Hematopoietic multipotent progenitor cell treated with erythropoietin and hydrocortisone succinate and interleukin-3 and kit ligand, for 6 days (in vitro differentiated cells): ENCODE measurements around the gene SARDH.

Experiments used
- DNase-seq: peaks from one replicate; pipeline ENCODE4 v3.0.0-alpha.2; 2015

SARDH gene

DNA sequence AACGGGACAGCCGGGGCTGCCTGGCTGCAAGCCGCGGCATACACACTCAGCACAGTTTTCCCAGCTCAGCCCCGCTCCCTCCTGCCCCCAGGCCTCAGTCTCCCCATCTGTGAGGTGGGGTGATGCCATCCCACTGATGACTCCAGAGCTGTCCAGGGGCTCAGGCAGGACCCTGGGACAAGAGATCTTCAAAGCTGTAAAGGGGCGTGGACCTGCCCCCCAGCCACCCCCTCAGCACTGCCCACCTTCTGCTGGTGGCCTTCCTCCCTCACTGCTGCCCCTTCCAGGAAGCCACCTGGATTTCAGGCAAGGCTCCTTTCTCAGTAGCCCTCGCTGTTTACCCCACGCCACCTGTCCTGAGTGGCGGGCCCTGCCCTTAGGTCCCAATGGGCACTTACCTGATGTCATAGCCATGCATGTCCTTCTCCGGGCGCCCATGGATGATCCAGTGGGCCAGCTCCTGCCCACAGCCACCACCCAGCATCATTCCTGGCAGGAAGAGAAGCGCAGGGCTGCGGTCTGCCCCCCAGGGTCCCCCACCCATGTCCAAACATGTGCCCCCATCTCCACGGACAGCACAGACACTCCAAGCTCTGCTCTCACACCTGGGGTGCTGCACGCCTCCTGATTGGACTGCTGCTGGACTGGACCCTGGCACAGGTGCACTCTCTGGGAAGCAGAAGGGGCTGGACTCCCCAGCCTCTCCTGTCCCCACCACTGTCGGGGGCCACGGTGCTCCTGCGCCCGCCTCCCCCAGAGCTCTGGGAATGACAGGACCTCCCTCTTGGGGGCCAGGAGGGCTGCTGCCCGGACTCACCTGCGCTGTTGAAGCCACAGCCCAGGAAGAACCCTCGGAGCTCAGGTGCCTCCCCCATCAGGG lies 25.7 kb downstream of the SARDH start:
- DNase-seq, result no peak

DNA sequence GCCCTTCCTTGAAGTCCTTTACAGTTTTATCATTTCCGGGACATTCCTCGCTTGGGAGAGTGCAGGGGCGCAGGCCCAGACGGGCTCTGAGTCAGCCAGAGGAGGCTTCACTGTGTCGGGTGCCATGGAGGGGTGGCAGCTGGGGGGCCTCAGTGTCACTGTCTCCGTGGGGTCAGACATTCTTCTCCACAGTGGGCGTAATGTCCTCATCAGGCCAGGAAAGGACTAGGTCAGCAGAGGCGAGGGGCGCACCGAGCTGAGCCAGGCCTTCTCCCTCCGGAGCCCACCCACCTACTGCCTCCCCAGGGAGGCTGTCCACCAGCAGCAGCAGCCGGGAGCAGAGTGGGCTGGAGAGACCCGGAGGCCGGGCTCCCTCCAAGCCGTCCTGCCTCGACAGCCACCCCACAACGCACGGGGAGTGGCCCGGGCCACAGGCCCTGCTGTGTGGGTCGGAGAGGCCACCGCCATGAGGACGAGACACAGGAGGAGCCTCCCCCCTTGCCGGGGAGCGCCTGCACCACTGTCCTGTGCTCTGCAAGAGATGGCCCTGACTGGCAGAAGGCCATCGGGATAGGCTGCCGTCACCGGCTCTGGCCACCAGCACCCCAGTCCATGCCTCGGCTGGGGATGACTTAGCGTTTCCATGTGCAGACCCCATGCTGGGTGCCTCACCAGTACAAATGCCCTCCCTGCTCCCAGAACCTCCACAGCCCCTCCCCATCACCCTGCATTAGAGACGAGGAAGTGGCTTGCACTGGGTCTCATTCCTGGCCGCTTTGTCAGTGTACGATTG lies 26.5 kb downstream of the SARDH start:
- no peak for DNase-seq

DNA sequence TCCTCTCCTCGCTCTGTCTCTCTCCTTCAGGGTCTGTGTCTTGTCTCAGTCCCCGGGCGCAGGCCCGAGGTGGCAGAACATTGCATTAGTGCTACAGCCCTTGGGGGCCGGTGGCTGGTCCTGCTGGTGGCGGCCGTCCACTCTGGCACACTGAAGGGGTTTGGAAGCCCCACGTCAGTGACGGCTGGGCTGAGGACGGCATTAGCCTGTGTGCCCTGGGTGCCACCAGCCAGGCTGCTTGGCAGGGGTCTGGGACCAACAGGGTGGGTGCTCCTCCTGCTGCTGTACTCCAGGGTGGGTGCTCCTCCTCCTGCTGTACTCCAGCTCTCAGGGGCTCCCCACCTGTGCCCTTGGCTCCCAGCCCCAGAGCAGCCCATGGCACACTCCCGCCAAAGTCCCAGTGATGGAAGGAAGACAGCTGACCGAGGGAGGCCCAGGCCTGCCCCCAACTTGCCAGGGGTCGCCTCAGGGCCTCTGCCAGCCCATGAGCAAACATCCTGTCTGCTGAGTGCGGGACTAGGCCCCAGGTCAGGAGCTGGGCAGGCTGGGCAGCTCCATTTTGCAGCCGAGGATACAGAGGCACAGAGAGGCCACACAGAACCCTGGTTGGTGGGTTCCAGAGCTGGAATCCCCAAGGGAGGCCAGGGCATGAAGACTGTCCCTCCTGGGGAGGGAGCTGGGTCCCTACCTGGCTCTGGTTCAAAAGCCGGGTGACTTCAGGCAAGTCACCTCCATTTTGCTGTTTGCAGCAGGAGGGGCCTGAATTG lies 27.3 kb downstream of the SARDH start:
- DNase-seq, result no peak

GRCh38 chr9:133709691-133710571 lies 28.2 kb downstream of the SARDH start:
- no peak for DNase-seq

DNA sequence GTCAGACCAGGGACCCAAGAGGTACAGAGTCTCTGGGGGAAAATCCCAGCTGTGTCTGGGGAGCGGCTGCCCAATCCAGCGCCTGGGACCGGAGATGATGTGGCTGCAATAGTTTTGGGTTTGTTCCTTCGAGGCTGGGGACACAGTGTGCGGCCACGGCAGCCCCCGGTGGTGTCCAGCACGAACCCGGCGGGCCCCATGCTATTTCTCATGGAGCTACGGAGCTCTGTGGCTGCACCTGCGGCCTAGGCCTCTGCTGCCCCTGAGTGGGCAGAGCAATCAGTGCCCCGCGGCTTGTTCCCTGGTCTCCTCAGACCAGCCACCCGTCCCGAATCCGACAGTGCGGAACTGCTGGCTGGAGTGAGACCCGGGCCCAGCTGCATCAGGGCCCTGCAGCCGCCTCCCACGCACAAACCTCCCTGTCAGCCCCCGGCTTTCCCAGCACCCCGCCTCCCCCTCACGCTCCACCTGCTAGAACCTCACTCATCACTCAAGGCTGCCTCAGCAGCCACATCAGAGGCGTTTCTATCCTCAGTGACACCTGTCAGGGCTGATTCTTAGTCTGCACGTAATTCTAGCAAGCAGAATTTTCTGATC lies 29.0 kb downstream of the SARDH start:
- no peak for DNase-seq

DNA sequence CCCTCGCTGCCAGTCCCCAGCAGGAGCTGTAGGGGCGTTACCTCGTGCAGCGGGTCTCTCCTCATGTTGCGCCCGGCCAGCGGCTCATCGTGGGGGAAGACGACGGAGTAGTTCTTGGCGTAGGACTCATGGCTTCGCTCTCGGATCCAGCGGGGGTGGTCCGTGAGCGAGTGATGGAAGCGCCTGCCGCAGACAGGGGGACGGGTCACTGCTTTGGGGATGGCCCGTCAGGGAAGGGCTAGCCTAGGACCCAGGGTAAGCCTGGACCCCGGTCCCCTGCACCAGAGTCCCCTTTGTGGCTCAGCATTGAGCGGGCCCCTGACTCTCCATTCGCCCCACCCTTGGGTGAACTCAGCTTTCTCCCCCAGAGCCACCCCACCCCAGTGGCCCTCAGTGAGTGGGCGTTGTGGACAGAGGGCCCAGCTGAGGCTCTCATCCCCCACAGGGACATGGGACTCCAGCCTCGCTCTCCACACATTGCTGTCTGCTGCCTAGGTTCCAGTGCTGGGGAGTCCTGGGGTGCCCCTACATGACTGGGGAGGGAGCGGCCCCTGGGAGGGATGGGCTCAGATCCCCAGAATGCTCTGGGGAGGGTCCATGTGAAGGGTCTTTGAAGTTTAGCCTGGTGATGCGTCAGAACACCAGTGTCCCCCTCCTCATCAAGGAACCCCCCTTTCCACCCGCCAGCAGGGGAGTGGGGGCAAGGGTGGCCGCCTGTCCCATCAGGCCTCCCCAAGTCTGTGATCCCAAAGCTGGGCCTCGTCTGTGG lies 29.7 kb downstream of the SARDH start:
- no peak for DNase-seq

DNA sequence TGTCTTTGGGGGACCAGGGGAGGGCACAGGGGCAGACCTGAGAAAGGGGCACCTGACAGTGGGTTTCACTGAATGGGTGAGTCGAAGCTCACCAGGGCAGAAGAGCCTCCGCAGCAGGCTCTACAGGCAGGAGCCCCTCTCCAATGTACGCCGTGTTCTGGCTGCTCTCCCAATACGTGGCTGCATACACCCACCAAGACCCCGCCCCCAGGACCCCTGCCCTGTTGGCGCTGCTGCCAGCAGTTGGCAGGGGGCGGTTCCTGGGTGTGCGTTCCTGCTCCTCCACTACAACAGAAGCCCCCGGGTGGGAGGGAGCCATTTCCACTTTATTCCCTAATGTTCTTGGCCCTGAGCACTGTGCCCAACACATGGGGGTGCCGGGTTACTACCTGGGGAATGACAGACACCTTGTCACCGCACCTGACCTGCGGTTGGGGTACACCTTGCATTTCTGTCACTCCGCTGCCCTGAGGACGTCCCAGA lies 30.3 kb downstream of the SARDH start:
- DNase-seq, result no peak

GRCh38 chr9:133707065-133707762 lies 30.9 kb downstream of the SARDH start:
- no peak for DNase-seq

GRCh38 chr9:133706307-133707050 lies 31.7 kb downstream of the SARDH start:
- no peak for DNase-seq

GRCh38 chr9:133705576-133705975 lies 32.6 kb downstream of the SARDH start:
- DNase-seq, result no peak

DNA sequence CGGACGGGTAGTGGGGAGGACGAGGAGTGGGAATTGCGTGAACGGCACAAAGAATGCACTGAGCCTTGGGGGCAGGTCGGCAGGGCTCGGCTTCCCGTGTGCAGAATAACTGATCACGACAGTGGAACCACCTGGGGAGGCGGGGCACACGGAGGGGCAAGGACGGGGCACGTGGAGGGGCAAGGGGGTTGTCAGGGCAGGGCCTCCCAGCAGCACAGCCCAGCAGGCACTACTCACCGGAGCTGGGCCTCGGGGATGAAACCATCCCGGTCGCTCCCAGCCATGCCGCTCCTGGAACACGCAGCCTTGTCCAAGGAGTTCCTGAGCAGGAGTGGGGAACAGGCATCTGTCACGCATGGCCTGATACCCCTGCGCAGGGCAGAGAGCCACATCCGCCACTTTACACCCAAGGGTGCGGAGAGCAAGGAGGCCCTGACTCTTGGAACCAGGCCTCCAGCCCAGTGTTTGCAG lies 33.4 kb downstream of the SARDH start:
- no peak for DNase-seq

DNA sequence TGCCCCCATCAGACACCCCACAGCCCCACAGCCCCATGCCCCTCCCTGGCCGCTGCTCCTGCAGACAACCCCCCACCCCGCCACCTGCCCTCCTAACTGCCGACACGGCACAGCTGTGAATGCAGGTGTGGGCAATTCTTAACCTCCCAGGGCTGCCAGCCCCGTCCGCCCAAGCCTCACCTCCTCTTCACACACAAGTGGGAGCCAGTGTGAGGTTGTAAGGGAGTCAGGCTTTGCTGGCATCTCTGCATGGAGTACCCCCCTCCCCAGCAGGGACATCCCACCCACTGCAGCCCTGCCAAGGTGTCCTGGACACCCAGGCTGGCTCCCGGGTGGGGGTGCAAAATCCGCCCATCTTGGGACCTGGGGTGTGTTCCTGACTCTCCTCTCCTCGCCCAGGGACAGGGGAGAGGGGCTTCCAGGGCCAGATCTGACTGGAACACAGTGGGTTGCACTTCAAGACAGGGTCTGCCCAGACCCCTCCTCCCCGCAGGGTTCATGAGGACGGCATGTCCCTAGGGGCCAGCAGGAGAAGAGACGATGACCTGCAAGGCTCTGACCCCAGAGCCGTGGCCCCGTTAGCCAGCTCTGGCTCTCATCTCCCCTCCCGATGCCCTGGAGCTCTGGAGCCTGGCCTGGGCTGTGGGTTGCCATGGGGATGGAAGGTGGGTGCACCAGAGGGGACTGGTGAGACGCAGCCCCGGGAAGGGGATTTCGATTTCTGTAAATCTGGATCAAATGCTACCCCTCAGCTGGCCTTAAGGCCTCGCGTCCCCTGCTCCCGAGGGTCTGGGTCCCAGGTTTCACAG lies 34.4 kb downstream of the SARDH start:
- no peak for DNase-seq

DNA sequence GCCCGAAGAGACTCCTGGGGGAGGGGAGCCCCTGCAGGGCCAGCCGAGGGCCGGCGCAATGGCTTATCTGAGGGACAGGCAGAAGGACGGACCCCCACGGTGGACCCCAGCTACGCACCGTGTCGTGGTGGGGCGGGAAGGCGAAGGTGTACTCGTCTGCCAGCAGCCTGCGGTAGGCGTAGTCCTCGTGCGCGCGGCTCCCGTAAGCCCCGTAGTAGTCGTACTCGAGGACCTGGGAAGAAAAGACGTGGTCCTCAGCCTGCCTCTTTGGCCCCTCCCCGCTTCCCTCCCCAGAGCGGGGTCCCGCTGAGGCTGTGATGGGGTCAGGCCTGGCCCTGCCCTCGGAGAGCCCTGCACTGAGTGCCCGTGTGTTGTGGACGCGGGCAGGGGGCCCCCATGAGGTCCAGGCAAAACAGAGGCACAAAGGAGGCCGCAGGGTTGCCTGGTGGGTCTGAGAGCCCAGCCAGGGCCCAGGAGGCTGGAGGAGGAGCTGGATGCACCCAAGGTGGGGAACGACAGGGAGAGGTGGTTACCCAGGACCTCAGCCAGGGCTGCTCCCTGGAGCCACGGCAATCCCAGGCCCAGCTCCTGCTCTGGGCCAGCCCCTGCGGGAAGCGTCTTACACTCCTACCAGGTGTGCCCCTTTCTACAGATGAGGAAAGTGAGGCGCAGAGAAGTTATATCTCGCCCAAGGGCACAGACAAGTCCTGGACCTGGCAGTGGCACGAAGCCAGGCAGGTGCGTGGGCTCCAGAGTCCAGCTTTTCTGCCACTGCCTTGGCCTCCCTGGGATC lies 35.2 kb downstream of the SARDH start:
- DNase-seq, result no peak

DNA sequence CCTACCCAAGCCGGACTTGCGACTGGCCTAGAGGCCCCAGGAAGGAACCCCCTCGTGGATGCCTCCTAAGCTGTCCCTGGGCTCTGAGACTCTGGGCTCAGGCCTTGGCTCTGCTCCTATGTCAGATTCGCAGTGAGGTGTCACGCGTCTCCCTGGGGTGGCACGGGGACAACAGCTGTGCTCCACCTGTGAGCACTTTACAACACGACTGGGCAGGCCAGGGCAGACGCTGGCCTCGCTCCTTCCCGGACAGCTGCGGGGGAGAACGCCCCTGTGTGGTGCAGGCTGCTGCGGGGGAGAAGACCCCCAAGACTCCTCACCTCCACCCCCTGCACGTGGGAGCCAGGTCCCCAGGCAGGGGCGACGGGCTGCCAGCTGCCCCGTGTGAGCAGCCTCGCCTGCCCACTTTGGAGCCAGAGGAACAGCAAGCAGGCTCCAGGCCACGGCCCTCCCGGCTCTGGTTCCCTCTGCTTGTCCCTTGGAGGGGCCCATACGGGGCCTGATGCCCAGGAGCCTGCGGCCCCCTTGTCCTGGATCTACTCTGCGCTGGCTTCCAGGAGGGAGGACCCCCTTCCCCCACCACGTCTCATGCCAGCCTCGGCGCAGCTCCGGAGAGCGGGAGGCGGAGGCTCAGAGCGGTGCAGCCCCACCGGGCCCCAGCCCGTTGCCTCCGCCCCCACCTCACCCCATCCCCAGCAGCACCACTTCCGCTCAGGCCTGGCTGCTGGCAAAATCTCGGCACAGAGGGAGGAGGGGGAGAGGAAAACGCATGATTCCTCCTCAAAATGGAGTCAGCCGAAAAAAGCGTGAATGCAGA lies 36.0 kb downstream of the SARDH start:
- DNase-seq, result no peak

GRCh38 chr9:133701321-133701980 lies 36.7 kb downstream of the SARDH start:
- no peak for DNase-seq

DNA sequence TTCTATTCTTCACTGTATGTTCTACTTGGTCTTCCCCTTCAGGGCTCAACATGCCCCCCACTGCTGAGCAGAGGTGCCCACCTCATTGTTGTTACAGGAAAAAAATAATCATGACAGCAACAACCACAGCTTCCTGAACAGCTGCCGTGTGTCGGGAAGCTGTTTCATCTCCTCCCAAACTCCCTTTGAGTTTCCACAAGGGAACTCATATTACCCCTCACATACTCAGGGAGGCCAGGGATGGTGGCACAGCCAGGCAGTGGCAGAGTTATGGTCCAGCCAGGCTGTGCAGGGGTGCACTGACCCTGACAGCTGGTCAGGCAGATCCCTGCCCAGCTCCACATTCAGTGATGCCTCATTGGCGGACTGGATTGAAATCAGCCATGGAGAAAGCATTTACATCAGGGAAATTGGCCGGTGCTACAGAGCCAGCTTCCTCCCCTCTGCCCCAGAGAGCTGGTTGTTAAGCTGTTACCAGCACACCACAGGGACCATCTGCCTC lies 37.3 kb downstream of the SARDH start:
- DNase-seq, result no peak
